NCI-H187 (cell line): ENCODE data around the gene F3.
"Not testable (repeated sequence)": the region's sequence is repeated elsewhere in the genome, so short reads cannot be mapped to it uniquely, and the experiment has no call there.

Experiments
- DNase-seq, 2 experiments: peaks; one replicate each; lab custom pipeline; 2025; lab: John Stamatoyannopoulos, UW

Gene F3

GRCh38 chr1:94541246-94542087, at the start of gene F3:
F3 (minus strand) TSS chr1:94541759; CDS start chr1:94541636, 123 bp downstream.
- no peak for DNase-seq

- DNase-seq: no peak
Observed at GRCh38 chr1:94590203-94591137, 48.9 kb upstream of the F3 start.

DNA sequence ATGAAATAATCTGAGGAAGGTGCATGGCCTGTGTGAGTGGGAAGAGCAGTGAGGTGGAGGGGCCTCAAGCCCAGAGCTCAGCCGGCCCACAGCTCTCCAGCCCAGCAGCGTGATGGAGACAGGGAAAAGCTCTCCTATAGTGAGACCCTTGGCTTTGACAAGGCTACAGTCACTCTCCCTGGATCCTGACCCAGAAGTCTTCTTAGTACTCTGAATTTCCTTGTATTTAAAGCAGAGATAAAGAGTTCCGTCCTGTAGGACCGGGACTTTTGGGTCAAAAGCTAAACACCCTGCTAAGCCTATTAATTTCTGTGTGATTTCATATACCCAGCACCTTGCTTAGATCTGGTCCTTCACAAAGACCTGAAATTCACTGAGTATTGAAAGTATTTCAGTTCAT, 48.2 kb upstream of the F3 start:
- no peak for DNase-seq

GRCh38 chr1:94582565-94582964, 41.0 kb upstream of the F3 start:
- DNase-seq: no peak

DNA sequence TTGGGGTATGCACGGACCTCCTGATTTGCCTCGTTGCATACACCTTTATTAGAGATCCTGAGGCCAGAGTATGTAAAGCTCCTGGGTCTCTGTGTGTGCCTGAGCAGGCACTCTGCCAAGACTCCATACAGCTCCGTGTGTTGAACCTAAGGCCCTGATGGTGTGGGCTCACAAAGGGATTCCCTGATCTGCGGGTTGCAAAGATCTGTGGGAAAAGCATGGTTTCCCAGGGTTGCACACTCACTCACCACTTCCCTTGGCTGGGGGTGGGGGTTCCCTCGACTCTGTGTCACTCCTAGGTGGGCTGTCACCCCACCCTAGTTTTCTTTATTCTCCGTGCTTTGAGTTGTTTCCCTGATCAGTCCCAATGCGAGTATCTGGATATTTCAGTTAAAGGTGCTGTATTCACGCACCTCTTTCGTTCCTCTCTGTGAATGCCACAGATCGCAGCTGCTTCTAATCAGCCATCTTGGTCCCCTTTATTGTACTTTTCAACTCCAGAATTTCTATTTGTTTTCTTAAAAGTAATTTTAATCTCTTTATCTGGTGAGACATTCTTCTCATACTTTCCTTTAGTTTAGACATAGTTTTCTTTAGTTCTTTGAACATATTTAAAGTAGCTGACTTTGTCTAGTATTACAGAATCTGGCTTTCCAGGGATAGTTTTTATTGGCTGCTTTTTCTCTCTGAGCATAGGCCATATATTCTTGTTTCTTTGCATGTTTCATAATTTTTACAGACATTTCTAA, 39.0 kb upstream of the F3 start:
- DNase-seq: no peak

GRCh38 chr1:94579876-94580294, 38.3 kb upstream of the F3 start:
- no peak for DNase-seq

DNA sequence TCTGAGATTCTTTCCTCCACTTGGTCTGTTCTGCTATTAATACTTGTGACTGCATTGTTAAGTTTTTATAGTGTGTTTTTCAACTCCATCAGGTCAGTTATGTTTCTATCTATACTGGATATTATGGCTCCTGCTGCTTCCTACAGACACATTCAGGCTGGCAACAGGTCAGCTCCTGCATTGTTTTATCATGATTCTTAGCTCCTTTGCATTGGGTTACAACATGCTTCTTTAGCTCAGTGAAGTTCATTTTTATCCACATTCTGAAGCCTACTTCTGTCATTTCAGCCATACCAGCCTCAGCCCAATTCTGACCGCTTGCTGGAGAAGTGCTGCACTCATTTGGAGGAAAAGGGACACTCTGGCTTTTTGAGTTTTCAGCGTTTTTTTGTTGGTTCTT, 37.3 kb upstream of the F3 start:
- no peak for DNase-seq

DNA sequence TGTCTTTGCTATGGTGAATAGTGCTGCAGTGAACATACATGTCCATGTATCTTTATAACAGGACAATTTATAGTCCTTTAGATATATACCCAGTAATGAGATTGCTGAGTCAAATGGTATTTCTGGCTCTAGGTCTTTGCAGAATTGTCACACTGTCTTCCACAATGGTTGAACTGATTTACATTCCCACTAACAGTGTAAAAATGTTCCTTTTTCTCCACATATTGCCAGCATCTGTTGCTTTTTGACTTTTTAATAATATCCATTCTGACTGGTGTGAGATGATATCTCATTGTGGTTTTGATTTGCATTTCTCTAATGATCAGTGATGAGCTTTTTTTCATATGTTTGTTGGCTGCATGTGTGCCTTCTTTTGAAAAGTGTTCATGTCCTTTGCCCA, 32.4 kb upstream of the F3 start:
- DNase-seq: not testable (repeated sequence)

- DNase-seq: no peak
Observed at GRCh38 chr1:94572780-94573179, 31.2 kb upstream of the F3 start.

- not testable (repeated sequence) for DNase-seq
Observed at GRCh38 chr1:94570965-94571364, 29.4 kb upstream of the F3 start.

DNA sequence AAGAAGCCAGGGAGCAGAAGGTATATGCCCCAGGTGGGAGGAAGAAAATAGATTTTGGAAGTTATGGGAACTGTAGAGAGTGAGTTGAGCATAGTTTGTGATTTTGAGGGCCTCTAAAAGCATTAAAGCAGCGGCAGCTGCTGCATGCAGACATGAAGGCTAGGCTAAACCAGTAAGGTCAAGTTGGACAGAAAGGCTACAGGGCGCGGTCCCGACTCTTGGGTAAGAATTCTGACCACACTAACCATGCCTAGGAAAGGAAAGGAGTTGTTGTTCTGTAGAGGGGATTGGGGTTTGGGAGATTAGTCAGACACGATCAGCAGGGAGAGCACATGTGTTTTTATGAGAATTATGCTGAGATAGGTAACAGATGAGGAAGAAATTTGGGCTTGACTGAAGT, 27.2 kb upstream of the F3 start:
- not testable (repeated sequence) for DNase-seq

- not testable (repeated sequence) for DNase-seq
Observed at GRCh38 chr1:94567975-94568607, 26.5 kb upstream of the F3 start.

DNA sequence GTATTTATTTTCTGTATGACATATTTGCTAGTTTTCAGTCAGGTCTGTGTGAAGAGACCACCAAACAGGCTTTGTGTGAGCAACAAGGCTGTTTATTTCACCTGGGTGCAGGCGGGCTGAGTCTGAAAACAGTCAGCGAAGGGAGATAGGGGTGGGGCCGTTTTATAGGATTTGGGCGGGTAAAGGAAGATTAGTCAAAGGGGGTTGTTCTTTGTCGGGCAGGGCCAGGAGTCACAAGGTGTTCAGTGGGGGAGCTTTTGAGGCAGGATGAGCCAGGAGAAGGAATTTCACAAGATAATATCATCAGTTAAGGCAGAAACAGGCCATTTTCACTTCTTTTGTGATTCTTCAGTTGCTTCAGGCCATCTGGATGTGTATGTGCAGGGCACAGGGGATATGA, 24.9 kb upstream of the F3 start:
- not testable (repeated sequence) for DNase-seq

GRCh38 chr1:94565901-94566300, 24.3 kb upstream of the F3 start:
- DNase-seq: no peak

- no peak for DNase-seq
Observed at GRCh38 chr1:94562519-94563260, 21.1 kb upstream of the F3 start.

DNA sequence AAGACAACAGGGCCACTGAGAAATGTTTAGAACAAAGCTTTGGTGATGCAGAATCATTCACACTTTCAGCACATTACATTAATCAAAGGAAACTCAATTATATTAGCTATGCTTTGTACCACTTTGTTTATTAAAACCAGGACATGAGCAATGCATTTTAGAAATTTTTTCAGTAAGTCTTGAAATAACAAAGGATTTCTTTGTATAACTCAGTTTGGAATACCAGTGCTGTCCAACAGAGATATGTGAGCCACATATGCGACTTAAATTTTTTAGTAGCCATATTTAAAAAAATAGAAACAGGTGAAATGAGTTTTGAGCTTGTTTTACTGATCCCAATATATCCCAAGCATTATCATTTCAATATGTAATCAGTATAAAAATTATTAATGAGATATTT, 18.8 kb upstream of the F3 start:
- DNase-seq: no peak

DNA sequence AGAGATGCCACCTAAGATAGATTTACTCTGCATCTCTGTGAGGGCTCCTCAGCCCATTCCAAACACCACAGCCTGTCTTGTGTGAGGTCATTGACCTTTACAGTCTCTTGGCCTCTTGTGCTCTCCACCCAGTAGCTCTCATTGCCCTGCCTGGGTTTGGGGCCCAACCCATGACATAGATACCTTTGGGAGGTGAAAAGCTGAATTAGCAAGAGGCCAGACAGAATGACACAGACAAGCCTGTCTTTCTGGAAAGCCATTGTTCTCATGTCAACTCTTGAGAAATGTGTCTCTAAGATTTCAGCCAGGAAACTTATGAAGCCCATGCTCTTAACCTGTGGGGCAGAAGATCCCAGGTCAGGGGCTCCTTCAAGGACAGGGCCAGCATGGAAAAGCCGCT, 18.4 kb upstream of the F3 start:
- DNase-seq: no peak

DNA sequence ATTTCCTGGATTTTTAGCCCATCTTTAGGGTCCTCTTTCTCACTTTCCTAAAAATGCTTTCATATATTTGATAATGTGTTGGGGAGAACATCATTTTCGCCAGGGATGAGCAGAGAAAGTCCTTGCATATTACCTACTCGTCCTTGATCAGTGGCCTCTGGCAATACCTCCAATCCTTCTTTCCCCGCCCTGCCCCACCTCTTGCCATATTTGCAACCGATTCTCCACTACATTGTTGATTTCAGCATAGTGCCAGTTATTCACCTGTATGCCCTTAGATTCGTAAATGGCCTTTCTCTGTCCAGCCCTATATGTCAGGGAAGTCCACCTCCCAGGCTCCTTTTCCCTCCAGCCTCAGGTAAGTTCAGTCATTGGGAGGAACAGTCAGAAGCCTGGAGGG, 13.5 kb upstream of the F3 start:
- DNase-seq: no peak

DNA sequence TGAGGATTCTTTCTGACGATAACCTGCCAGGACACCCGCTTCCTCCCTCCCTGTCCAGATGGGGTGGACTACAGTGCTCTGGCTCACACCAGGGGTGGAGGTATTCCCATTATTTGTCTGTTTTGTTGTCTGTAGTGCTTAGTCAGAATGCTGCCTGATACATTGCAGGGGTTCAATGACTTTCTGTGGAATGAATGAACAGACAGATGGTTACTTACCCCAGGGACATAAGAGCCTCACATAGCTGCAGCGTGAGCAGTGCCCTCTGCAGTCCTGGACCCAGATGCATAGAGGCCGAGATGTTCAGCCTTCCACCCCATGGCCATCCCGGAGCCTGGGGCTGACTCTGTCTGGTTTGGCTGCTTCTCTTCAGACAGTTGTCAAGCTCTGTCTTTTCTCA, 13.0 kb upstream of the F3 start:
- no peak for DNase-seq

GRCh38 chr1:94553931-94554330, 12.4 kb upstream of the F3 start:
- no peak for DNase-seq

DNA sequence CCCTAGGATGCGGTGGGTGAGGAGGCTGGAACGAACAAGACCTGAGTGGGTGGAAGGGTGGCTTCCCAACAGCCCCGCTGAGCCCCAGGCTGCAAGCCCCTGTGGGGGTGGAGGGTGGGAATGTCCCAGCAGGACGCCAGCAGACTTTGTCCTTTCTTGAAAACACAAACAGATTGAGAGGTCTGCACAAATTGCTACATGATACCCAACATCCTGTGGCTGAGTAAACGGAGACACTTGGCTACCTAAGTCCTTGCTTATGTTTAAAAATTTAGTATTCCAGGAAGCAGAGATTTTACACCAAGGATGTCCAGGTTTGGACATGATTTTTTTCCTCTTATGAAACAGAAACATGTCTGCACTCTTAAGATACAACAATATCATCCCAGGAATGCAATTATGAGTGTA, 11.8 kb upstream of the F3 start:
- no peak for DNase-seq
